Measurements from ENCODE around the gene HBZ.
A peak's percentile ranks its signal among the peaks of the same experiment; 100 is the strongest.
"Not testable (repeated sequence)": the region's sequence is repeated elsewhere in the genome, so short reads cannot be mapped to it uniquely, and the experiment has no call there.

Gene HBZ

GRCh38 chr16:119835-120491, 32.5 kb upstream of the HBZ start:
- Histone ChIP-seq H3K4me1 (ENCODE audit: control insufficient read depth, insufficient read depth, low read length) (no peaks in the 10 kb centered on the region), H3K36me3 (ENCODE audit: control insufficient read depth, insufficient read depth, low read length) (no peaks in the 10 kb centered on the region), H3K9me3 (ENCODE audit: control insufficient read depth, insufficient read depth, low read length) (no peaks in the 10 kb centered on the region), H3K4me3 (ENCODE audit: low read depth, low read length) (no peak overlapping the region), H3K27me3 (ENCODE audit: control insufficient read depth, insufficient read depth, low read length) (no peaks in the 10 kb centered on the region), H3K9ac (ENCODE audit: low read depth, low read length) (no peak overlapping the region)

GRCh38 chr16:120756-121155, 31.7 kb upstream of the HBZ start:
- Histone ChIP-seq H3K9ac (ENCODE audit: low read depth, low read length) (no peak overlapping the region), H3K9me3 (ENCODE audit: control insufficient read depth, insufficient read depth, low read length) (no peaks in the 10 kb centered on the region), H3K4me3 (ENCODE audit: low read depth, low read length) (no peak overlapping the region), H3K27me3 (ENCODE audit: control insufficient read depth, insufficient read depth, low read length) (no peaks in the 10 kb centered on the region), H3K4me1 (ENCODE audit: control insufficient read depth, insufficient read depth, low read length) (no peaks in the 10 kb centered on the region), H3K36me3 (ENCODE audit: control insufficient read depth, insufficient read depth, low read length) (no peaks in the 10 kb centered on the region)

- no peaks in the 10 kb centered on the region for H3K9me3 ChIP-seq (ENCODE audit: control insufficient read depth, insufficient read depth, low read length)
- no peaks in the 10 kb centered on the region for H3K36me3 ChIP-seq (ENCODE audit: control insufficient read depth, insufficient read depth, low read length)
- H3K4me1 ChIP-seq (ENCODE audit: control insufficient read depth, insufficient read depth, low read length) = no peaks in the 10 kb centered on the region
- H3K9ac ChIP-seq (ENCODE audit: low read depth, low read length) = no peak overlapping the region
- H3K27me3 ChIP-seq (ENCODE audit: control insufficient read depth, insufficient read depth, low read length) = no peaks in the 10 kb centered on the region
- H3K4me3 ChIP-seq (ENCODE audit: low read depth, low read length) = no peak overlapping the region
These were observed 30.1 kb upstream of the HBZ start for GRCh38 chr16:122361-122760.

GRCh38 chr16:123558-124350, 28.7 kb upstream of the HBZ start:
- not testable (repeated sequence) for H3K4me1 ChIP-seq (ENCODE audit: control insufficient read depth, insufficient read depth, low read length); H3K4me3 ChIP-seq (ENCODE audit: low read depth, low read length); H3K27me3 ChIP-seq (ENCODE audit: control insufficient read depth, insufficient read depth, low read length); H3K9me3 ChIP-seq (ENCODE audit: control insufficient read depth, insufficient read depth, low read length); H3K36me3 ChIP-seq (ENCODE audit: control insufficient read depth, insufficient read depth, low read length); H3K9ac ChIP-seq (ENCODE audit: low read depth, low read length)

DNA sequence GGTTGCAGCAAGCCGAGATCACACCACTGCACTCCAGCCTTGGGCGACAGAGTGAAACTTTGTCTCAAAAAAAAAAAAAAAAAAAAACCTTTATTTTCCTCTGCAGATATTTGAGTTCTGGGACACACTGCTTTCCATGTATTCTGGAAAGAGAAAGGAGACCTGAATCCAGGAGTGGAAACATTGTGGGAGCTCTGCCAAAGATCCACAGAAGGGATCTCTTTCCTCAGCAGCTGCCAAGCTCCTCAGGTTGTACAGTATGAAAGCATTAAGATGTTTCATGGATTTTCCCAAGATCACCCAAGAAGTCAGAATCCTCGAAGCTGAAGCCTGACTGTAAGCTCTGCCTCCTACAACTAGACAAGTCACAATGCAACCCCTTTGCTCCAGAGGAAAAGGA, 27.4 kb upstream of the HBZ start:
- no peak overlapping the region for H3K9ac ChIP-seq (ENCODE audit: low read depth, low read length)
- H3K4me3 ChIP-seq (ENCODE audit: low read depth, low read length) = no peak overlapping the region
- H3K9me3 ChIP-seq (ENCODE audit: control insufficient read depth, insufficient read depth, low read length) = no peaks in the 10 kb centered on the region
- no peaks in the 10 kb centered on the region for H3K4me1 ChIP-seq (ENCODE audit: control insufficient read depth, insufficient read depth, low read length)
- H3K36me3 ChIP-seq (ENCODE audit: control insufficient read depth, insufficient read depth, low read length) = no peaks in the 10 kb centered on the region
- H3K27me3 ChIP-seq (ENCODE audit: control insufficient read depth, insufficient read depth, low read length) = no peaks in the 10 kb centered on the region

DNA sequence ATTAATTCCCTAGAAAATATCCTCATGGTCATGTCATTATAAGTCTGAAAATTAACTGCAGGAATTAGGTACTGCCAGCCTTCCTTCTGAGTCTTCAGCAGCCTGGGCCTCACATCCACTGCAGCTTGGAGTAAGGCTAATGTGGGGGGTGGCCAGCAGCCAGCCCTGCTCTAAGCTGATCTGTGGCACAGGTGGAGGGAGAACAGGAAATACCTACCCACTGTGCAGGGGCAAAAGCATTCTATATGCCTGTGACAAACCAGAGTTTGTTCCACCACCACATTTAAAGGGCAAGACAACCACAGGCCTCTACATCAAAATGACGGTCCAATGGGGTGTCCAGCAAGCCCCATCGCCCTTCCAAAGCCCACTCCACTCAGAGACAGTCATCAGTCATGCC, 23.4 kb upstream of the HBZ start:
- Histone ChIP-seq H3K4me1 (ENCODE audit: control insufficient read depth, insufficient read depth, low read length) (no peaks in the 10 kb centered on the region), H3K36me3 (ENCODE audit: control insufficient read depth, insufficient read depth, low read length) (no peaks in the 10 kb centered on the region), H3K9me3 (ENCODE audit: control insufficient read depth, insufficient read depth, low read length) (no peaks in the 10 kb centered on the region), H3K27me3 (ENCODE audit: control insufficient read depth, insufficient read depth, low read length) (no peaks in the 10 kb centered on the region), H3K4me3 (ENCODE audit: low read depth, low read length) (no peak overlapping the region), H3K9ac (ENCODE audit: low read depth, low read length) (no peak overlapping the region)

- H3K4me1 ChIP-seq (ENCODE audit: control insufficient read depth, insufficient read depth, low read length) = no peaks in the 10 kb centered on the region
- H3K4me3 ChIP-seq (ENCODE audit: low read depth, low read length) = no peak overlapping the region
- H3K36me3 ChIP-seq (ENCODE audit: control insufficient read depth, insufficient read depth, low read length) = no peaks in the 10 kb centered on the region
- H3K27me3 ChIP-seq (ENCODE audit: control insufficient read depth, insufficient read depth, low read length) = no peaks in the 10 kb centered on the region
- no peak overlapping the region for H3K9ac ChIP-seq (ENCODE audit: low read depth, low read length)
- no peaks in the 10 kb centered on the region for H3K9me3 ChIP-seq (ENCODE audit: control insufficient read depth, insufficient read depth, low read length)
These were observed 21.8 kb upstream of the HBZ start for GRCh38 chr16:130533-131173.

GRCh38 chr16:132120-132519, 20.3 kb upstream of the HBZ start:
- no peaks in the 10 kb centered on the region for H3K27me3 ChIP-seq (ENCODE audit: control insufficient read depth, insufficient read depth, low read length)
- no peaks in the 10 kb centered on the region for H3K36me3 ChIP-seq (ENCODE audit: control insufficient read depth, insufficient read depth, low read length)
- H3K9ac ChIP-seq (ENCODE audit: low read depth, low read length) = no peak overlapping the region
- H3K4me1 ChIP-seq (ENCODE audit: control insufficient read depth, insufficient read depth, low read length) = no peaks in the 10 kb centered on the region
- H3K9me3 ChIP-seq (ENCODE audit: control insufficient read depth, insufficient read depth, low read length) = no peaks in the 10 kb centered on the region
- no peak overlapping the region for H3K4me3 ChIP-seq (ENCODE audit: low read depth, low read length)

GRCh38 chr16:133716-134115, 18.7 kb upstream of the HBZ start:
- H3K27me3 ChIP-seq (ENCODE audit: control insufficient read depth, insufficient read depth, low read length) = no peaks in the 10 kb centered on the region
- no peaks in the 10 kb centered on the region for H3K9me3 ChIP-seq (ENCODE audit: control insufficient read depth, insufficient read depth, low read length)
- no peaks in the 10 kb centered on the region for H3K4me1 ChIP-seq (ENCODE audit: control insufficient read depth, insufficient read depth, low read length)
- H3K4me3 ChIP-seq (ENCODE audit: low read depth, low read length) = no peak overlapping the region
- H3K9ac ChIP-seq (ENCODE audit: low read depth, low read length) = no peak overlapping the region
- no peaks in the 10 kb centered on the region for H3K36me3 ChIP-seq (ENCODE audit: control insufficient read depth, insufficient read depth, low read length)

DNA sequence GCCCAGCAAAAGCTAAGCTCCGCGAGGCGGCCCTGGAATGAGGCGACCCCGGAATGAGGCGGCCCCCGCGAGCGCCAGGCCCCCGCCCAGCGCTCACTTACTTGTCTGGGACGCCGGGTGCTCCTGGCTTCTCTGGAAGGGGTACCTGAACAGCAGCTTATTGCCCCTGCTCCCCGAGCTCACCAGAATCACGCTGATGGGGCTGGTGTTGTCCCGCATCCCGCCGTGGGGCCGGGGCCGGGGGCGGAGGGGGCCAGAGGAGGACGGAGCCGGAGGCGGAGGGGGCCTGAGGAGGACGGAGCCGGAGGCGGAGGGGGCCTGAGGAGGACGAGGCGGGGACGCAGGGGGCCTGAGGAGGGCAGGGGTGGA, 14.4 kb upstream of the HBZ start:
- peak overlapping the region; percentile 54 for H3K9ac ChIP-seq (ENCODE audit: low read depth, low read length)
- no peaks in the 10 kb centered on the region for H3K4me1 ChIP-seq (ENCODE audit: control insufficient read depth, insufficient read depth, low read length)
- H3K9me3 ChIP-seq (ENCODE audit: control insufficient read depth, insufficient read depth, low read length) = no peaks in the 10 kb centered on the region
- H3K4me3 ChIP-seq (ENCODE audit: low read depth, low read length) = peak overlapping the region; percentile 54
- H3K36me3 ChIP-seq (ENCODE audit: control insufficient read depth, insufficient read depth, low read length) = no peaks in the 10 kb centered on the region
- peaks cover 2% of the 10 kb centered on the region for H3K27me3 ChIP-seq (ENCODE audit: control insufficient read depth, insufficient read depth, low read length)

DNA sequence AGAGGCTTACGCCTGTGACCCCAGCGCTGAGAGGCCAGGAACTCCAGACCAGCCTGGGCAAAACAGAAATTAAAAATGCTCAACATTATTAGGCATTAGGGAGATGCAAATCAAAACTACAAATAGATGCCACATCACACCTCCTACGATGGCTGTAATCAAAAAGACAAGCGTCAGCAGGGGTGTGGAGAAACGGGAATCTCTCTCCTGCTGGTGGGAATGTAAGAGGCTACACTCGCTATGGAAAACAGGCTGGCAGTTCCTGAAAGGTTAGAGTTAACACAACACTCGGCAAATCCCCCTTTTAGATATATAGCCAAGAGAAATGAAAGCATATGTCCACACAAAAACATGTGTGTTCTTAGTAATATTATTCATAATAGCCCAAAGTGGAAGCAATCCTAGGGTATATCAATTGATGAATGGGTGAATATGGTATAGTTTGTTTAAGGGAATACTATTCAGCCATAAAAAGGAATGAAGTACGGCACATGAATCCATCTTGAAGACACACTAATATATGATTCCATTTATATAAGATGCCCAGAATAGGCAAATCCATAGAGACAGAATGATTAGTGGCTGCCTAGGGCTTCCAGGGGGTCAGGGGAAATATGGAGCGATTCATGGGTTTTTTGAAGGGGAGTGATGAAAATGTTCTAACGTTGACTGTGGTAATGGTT, 12.1 kb upstream of the HBZ start:
- H3K9ac ChIP-seq (ENCODE audit: low read depth, low read length) = no peak overlapping the region
- H3K4me3 ChIP-seq (ENCODE audit: low read depth, low read length) = no peak overlapping the region
- H3K36me3 ChIP-seq (ENCODE audit: control insufficient read depth, insufficient read depth, low read length) = no peaks in the 10 kb centered on the region
- H3K27me3 ChIP-seq (ENCODE audit: control insufficient read depth, insufficient read depth, low read length) = peaks cover 2% of the 10 kb centered on the region
- H3K4me1 ChIP-seq (ENCODE audit: control insufficient read depth, insufficient read depth, low read length) = no peaks in the 10 kb centered on the region
- no peaks in the 10 kb centered on the region for H3K9me3 ChIP-seq (ENCODE audit: control insufficient read depth, insufficient read depth, low read length)
